Urinary bladder (tissue), 4 donors: ENCODE data around the gene COPS3. TPM values are rescaled to one million over a fixed set of nuclear protein-coding genes. Genes with fewer than 3 reads are reported as not detected.

Source experiments
- DNase-seq: peaks from one replicate; pipeline ENCODE4 v3.0.0-alpha.2; 2015; ENCODE audit errors: extremely low spot score
- H3K27ac ChIP-seq: one replicate; pipeline ENCODE4 v1.5.1; 2013; ENCODE audit warnings: low read depth, mild to moderate bottlenecking, moderate library complexity
- H3K36me3 ChIP-seq: one replicate; pipeline ENCODE4 v1.6.1; 2013; ENCODE audit warnings: mild to moderate bottlenecking, moderate library complexity; ENCODE audit not compliant: insufficient read depth
- H3K4me1 ChIP-seq: one replicate; pipeline ENCODE4 v1.6.1; 2013; ENCODE audit warnings: mild to moderate bottlenecking, moderate library complexity; ENCODE audit not compliant: insufficient read depth
- H3K4me3 ChIP-seq: one replicate; pipeline ENCODE4 v1.5.1; 2013; ENCODE audit warnings: low read depth, low read length
- WGBS: extraction: QIAGEN DNeasy Blood & Tissue Kit; methylation state at CpG from one replicate; pipeline ENCODE4 v1.1.7; 2013; 5-methylcytosine and 5-hydroxymethylcytosine counted together
- polyA plus RNA-seq: library from polyadenylated mRNA; stranded (reverse); fragments of 200-250 nt; gene quantifications from one replicate; pipeline ENCODE4 v1.2.3, GENCODE V29; 2013
- total RNA-seq: library from RNA; depleted of rRNA; stranded (reverse); fragments of >200 nt; gene quantifications from one replicate; pipeline ENCODE4 v1.2.3, GENCODE V29; 2014
- donor health status: healthy with polysubstance abuse.
- donor health status: healthy.

COPS3 gene
- total RNA-seq, result 81.4 TPM
- polyA plus RNA-seq, result 51.1 TPM

- Histone ChIP-seq H3K27ac (peak within 1 kb of the TSS; percentile 81), H3K4me3 (peak within 1 kb of the TSS; percentile 73), H3K36me3 (no peaks in the 10 kb centered on the region), H3K4me1 (no peaks in the 10 kb centered on the region)
- WGBS, result under 1% methylated on average over 80 of the region's 80 CpGs
- peak; percentile 94 for DNase-seq
Measured at GRCh38 chr17:17280613-17281549, at the start of gene COPS3. Gene COPS3, minus strand, starts transcription at chr17:17281246. Its CDS starts 60 bp downstream, at chr17:17281186.

- WGBS, result 84% methylated on average over 8 of the region's 8 CpGs
- Histone ChIP-seq H3K36me3 (no peaks in the 10 kb centered on the region), H3K27ac (no peak overlapping the region), H3K4me3 (no peak overlapping the region), H3K4me1 (no peaks in the 10 kb centered on the region)
- DNase-seq, result no peak
Measured at GRCh38 chr17:17328251-17328650, 47.2 kb upstream of the COPS3 start.

GRCh38 chr17:17326275-17326875, 45.3 kb upstream of the COPS3 start:
- Histone ChIP-seq H3K4me3 (no peak overlapping the region), H3K36me3 (no peaks in the 10 kb centered on the region), H3K27ac (no peak overlapping the region), H3K4me1 (no peaks in the 10 kb centered on the region)
- no peak for DNase-seq
- 87% methylated on average over 13 of the region's 13 CpGs for whole genome bisulfite sequencing

GRCh38 chr17:17325816-17326215, 44.8 kb upstream of the COPS3 start:
- H3K27ac ChIP-seq, result no peak overlapping the region
- WGBS, result 91% methylated on average over 9 of the region's 9 CpGs
- DNase-seq, result no peak
- no peaks in the 10 kb centered on the region for H3K36me3 ChIP-seq
- H3K4me3 ChIP-seq, result no peak overlapping the region
- no peaks in the 10 kb centered on the region for H3K4me1 ChIP-seq

GRCh38 chr17:17325228-17325627, 44.2 kb upstream of the COPS3 start:
- Histone ChIP-seq H3K27ac (no peak overlapping the region), H3K36me3 (no peaks in the 10 kb centered on the region), H3K4me3 (no peak overlapping the region), H3K4me1 (no peaks in the 10 kb centered on the region)
- no peak for DNase-seq
- 90% methylated on average over 10 of the region's 10 CpGs for WGBS

GRCh38 chr17:17324616-17325015, 43.6 kb upstream of the COPS3 start:
- Histone ChIP-seq H3K4me1 (no peaks in the 10 kb centered on the region), H3K36me3 (no peaks in the 10 kb centered on the region), H3K27ac (no peak overlapping the region), H3K4me3 (no peak overlapping the region)
- DNase-seq, result no peak
- WGBS, result 95% methylated on average over 8 of the region's 8 CpGs

- H3K4me3 ChIP-seq, result no peak overlapping the region
- H3K27ac ChIP-seq, result no peak overlapping the region
- H3K36me3 ChIP-seq, result no peaks in the 10 kb centered on the region
- no peaks in the 10 kb centered on the region for H3K4me1 ChIP-seq
- DNase-seq, result no peak
- 96% methylated on average over 21 of the region's 21 CpGs for WGBS
Measured at GRCh38 chr17:17322516-17323510, 41.8 kb upstream of the COPS3 start.

- Histone ChIP-seq H3K36me3 (no peaks in the 10 kb centered on the region), H3K4me1 (no peaks in the 10 kb centered on the region), H3K27ac (no peak overlapping the region), H3K4me3 (no peak overlapping the region)
- DNase-seq, result no peak
- 85% methylated on average over 11 of the region's 11 CpGs for WGBS
Measured at GRCh38 chr17:17321356-17322025, 40.4 kb upstream of the COPS3 start.

GRCh38 chr17:17320911-17321220, 39.8 kb upstream of the COPS3 start:
- no peak for DNase-seq
- no peak overlapping the region for H3K27ac ChIP-seq
- no peaks in the 10 kb centered on the region for H3K36me3 ChIP-seq
- no peaks in the 10 kb centered on the region for H3K4me1 ChIP-seq
- no peak overlapping the region for H3K4me3 ChIP-seq
- WGBS, result 90% methylated on average over 10 of the region's 10 CpGs

- no peak overlapping the region for H3K4me3 ChIP-seq
- no peak overlapping the region for H3K27ac ChIP-seq
- no peaks in the 10 kb centered on the region for H3K36me3 ChIP-seq
- 92% methylated on average over 16 of the region's 16 CpGs for WGBS
- no peaks in the 10 kb centered on the region for H3K4me1 ChIP-seq
- no peak for DNase-seq
Measured at GRCh38 chr17:17320188-17320910, 39.3 kb upstream of the COPS3 start.

GRCh38 chr17:17315142-17315821, 34.2 kb upstream of the COPS3 start:
- WGBS, result 87% methylated on average over 6 of the region's 6 CpGs
- Histone ChIP-seq H3K27ac (no peak overlapping the region), H3K4me3 (no peak overlapping the region), H3K4me1 (no peaks in the 10 kb centered on the region), H3K36me3 (no peaks in the 10 kb centered on the region)
- DNase-seq, result no peak

- no peak for DNase-seq
- H3K36me3 ChIP-seq, result no peaks in the 10 kb centered on the region
- H3K4me1 ChIP-seq, result no peaks in the 10 kb centered on the region
- H3K4me3 ChIP-seq, result no peak overlapping the region
- WGBS, result 63% methylated on average over 5 of the region's 5 CpGs
- no peak overlapping the region for H3K27ac ChIP-seq
Measured at GRCh38 chr17:17314501-17315071, 33.5 kb upstream of the COPS3 start.
